Measurements from ENCODE around the gene TENT4B.

TENT4B gene

DNA sequence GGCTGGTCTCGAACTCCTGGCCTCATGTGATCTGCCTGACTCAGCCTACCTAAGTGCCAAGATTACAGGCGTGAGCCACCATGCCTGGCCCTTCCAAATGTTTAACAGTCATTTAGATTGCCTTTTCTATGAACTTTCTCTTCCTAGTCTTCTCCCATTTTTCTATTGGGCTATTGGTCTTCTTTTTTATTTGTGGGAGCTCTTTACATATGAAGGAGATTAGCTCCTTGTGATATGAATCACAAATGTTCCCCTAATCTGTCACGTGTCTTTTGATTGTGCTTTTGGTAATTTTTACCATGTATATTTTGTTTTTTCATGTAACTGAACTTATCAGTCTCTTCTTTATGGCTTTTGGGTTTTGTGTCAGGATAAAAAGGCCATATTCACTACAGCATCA lies 125.1 kb downstream of the TENT4B start:
- TF ChIP-seq CTCF (IDR thresholded peaks at IDR 0.05; ENCODE audit: borderline replicate concordance, control extremely low read depth, extremely low read depth, insufficient read depth, missing control alignments) = no peak
- no peak for DNase-seq (ENCODE audit: low spot score)

DNA sequence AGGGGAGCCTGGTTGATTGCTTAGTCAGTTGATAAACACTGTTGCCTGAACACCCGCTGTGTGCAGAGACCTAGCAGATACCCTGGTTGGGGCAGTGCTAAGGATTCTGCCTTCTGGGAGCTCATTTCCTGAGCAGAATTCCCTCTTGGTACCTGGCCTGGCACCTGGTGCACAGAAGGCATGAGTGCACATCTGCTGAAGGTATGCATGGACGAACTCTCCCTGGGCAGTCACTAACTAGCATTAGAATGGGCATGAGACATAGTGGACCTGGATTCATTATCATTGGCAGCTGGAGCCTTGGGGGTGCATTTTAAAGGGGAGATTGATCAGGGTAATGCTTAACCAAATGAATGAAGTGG lies 126.4 kb downstream of the TENT4B start:
- no peak for TF ChIP-seq CTCF (IDR thresholded peaks at IDR 0.05; ENCODE audit: borderline replicate concordance, control extremely low read depth, extremely low read depth, insufficient read depth, missing control alignments)
- in situ Hi-C loops (cut with MboI; ENCODE audit: low sequenced_read_pairs, unreplicated experiment) = no loop called here
- no peak for DNase-seq (ENCODE audit: low spot score)

More for the DNA sequence above, 125.1 kb downstream of the TENT4B start:
- in situ Hi-C loops (cut with MboI; ENCODE audit: low sequenced_read_pairs, unreplicated experiment) = no loop called here

DNA sequence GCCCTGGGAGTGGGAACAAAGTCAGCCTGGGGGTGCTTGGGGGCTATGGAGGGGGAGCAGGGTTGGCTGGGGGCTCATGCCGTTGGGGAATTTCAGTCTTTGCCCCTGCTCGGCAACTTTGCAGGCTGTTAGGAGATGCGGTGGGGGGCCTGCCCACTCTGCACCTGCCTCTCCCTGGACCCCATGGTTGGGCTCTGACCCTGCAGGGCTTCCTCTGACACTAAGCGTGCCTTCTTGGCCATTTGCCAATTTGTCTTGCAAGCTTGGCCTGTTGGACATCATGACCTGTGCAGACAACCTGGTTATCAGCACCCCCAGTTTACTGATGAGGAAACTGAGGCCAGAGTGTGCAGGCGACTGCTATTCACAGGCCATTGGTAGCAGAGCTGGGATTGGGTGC lies 127.8 kb downstream of the TENT4B start:
- in situ Hi-C loops (cut with MboI; ENCODE audit: low sequenced_read_pairs, unreplicated experiment) = no loop called here
- no peak for DNase-seq (ENCODE audit: low spot score)
- TF ChIP-seq CTCF (IDR thresholded peaks at IDR 0.05; ENCODE audit: borderline replicate concordance, control extremely low read depth, extremely low read depth, insufficient read depth, missing control alignments) = no peak
